ENCODE measurements around the gene TMIGD1. TPM values are rescaled to one million over a fixed set of nuclear protein-coding genes. Genes with fewer than 3 reads are reported as not detected.

Gene TMIGD1
- total RNA-seq, 1 experiment from 2014 or later, result not detected

GRCh38 chr17:30290696-30291542 lies 42.9 kb downstream of the TMIGD1 start:
- Histone ChIP-seq H3K36me3 (ENCODE audit: control insufficient read depth, insufficient read depth, low read length) (no peaks in the 10 kb centered on the region; the same call in 1 of the 2 replicates), H3K9me3 (no peaks in the 10 kb centered on the region), H3K27me3 (replicated peaks; ENCODE audit: control insufficient read depth, insufficient read depth, low read length) (no peaks in the 10 kb centered on the region), H3K4me3 (ENCODE audit: low read depth, low read length) (peak overlapping the region; percentile 80), H3K4me1 (peaks cover 11% of the 10 kb centered on the region)
- DNase-seq, result peak; percentile 60 to 64
- POLR2A ChIA-PET, result interaction anchor here (0.6 to 1.3 kb wide), 5 partner anchors 30 to 361 kb away, joined by 3 to 5 read pairs (median 4); partner anchors contain the start of gene SSH2
- peak overlapping the region; percentile 69 for H3K27ac Mint-ChIP-seq (ENCODE audit: unreplicated experiment)
- intact Hi-C loops (cut with micrococcal nuclease; ENCODE audit: unreplicated experiment), result loop anchor here (2.0 to 10.0 kb wide), 2 partner anchors 26 to 264 kb away; no protein-coding TSS in a partner anchor
- peak overlapping the region; percentile 76 for H3K4me3 Mint-ChIP-seq (ENCODE audit: unreplicated experiment)
- no peaks in the 10 kb centered on the region for H3K9me3 Mint-ChIP-seq (ENCODE audit: unreplicated experiment)
- TSS peak; percentile 49 for BruUV-seq (replicated peaks)
- peaks cover 12% of the 10 kb centered on the region for H3K36me3 Mint-ChIP-seq (ENCODE audit: insufficient read depth, unreplicated experiment)
- H3K27me3 Mint-ChIP-seq (ENCODE audit: insufficient read depth, unreplicated experiment), result no peaks in the 10 kb centered on the region
- TF ChIP-seq CTCF (IDR thresholded peaks at IDR 0.05; ENCODE audit: insufficient read depth in 1 of 2, low read depth in 1 of 2, low read length in 1 of 2, severe bottlenecking in 1 of 2, unreplicated experiment in 1 of 2), result no peak
- H3K4me1 Mint-ChIP-seq (ENCODE audit: low read depth, unreplicated experiment), result no peaks in the 10 kb centered on the region
- CTCF ChIA-PET, result interaction anchor here (0.6 to 2.1 kb wide), 3 partner anchors 46 to 484 kb away, joined by 4 to 17 read pairs (median 5); no protein-coding TSS in a partner anchor

GRCh38 chr17:30290077-30290476 lies 43.8 kb downstream of the TMIGD1 start:
- no peak overlapping the region for H3K27ac Mint-ChIP-seq (ENCODE audit: unreplicated experiment)
- H3K4me1 ChIP-seq, result peaks cover 11% of the 10 kb centered on the region
- no peaks in the 10 kb centered on the region for H3K27me3 ChIP-seq (replicated peaks; ENCODE audit: control insufficient read depth, insufficient read depth, low read length)
- no peak overlapping the region for H3K4me3 ChIP-seq (ENCODE audit: low read depth, low read length)
- peaks cover 13% of the 10 kb centered on the region for H3K36me3 Mint-ChIP-seq (ENCODE audit: insufficient read depth, unreplicated experiment)
- intact Hi-C loops (cut with micrococcal nuclease; ENCODE audit: unreplicated experiment), result loop anchor here (2.0 to 10.0 kb wide), 2 partner anchors 25 to 265 kb away; no protein-coding TSS in a partner anchor
- DNase-seq, result no peak
- no peaks in the 10 kb centered on the region for H3K4me1 Mint-ChIP-seq (ENCODE audit: low read depth, unreplicated experiment)
- no peaks in the 10 kb centered on the region for H3K27me3 Mint-ChIP-seq (ENCODE audit: insufficient read depth, unreplicated experiment)
- no peak for TF ChIP-seq CTCF (IDR thresholded peaks at IDR 0.05; ENCODE audit: insufficient read depth in 1 of 2, low read depth in 1 of 2, low read length in 1 of 2, severe bottlenecking in 1 of 2, unreplicated experiment in 1 of 2)
- ChIA-PET POLR2A (no interaction called here), CTCF (no interaction called here)
- BruUV-seq (replicated peaks), result no TSS peak
- H3K4me3 Mint-ChIP-seq (ENCODE audit: unreplicated experiment), result no peak overlapping the region
- no peaks in the 10 kb centered on the region for H3K9me3 Mint-ChIP-seq (ENCODE audit: unreplicated experiment)
- no peaks in the 10 kb centered on the region; the same call in 1 of the 2 replicates for H3K36me3 ChIP-seq (ENCODE audit: control insufficient read depth, insufficient read depth, low read length)
- no peaks in the 10 kb centered on the region for H3K9me3 ChIP-seq

- H3K4me1 ChIP-seq, result no peaks in the 10 kb centered on the region
- CTCF ChIA-PET, result interaction anchor here (0.6 to 1.6 kb wide), 4 partner anchors 57 to 1099 kb away, joined by 3 to 22 read pairs (median 3); partner anchors contain the start of gene MYO18A
- Mint-ChIP-seq H3K4me3 (ENCODE audit: unreplicated experiment) (no peak overlapping the region), H3K27ac (ENCODE audit: unreplicated experiment) (no peak overlapping the region), H3K4me1 (ENCODE audit: low read depth, unreplicated experiment) (no peaks in the 10 kb centered on the region), H3K27me3 (ENCODE audit: insufficient read depth, unreplicated experiment) (no peaks in the 10 kb centered on the region), H3K36me3 (ENCODE audit: insufficient read depth, unreplicated experiment) (peaks cover 31% of the 10 kb centered on the region), H3K9me3 (ENCODE audit: unreplicated experiment) (no peaks in the 10 kb centered on the region)
- DNase-seq, result no peak
- no peak for TF ChIP-seq CTCF (IDR thresholded peaks at IDR 0.05; ENCODE audit: insufficient read depth in 1 of 2, low read depth in 1 of 2, low read length in 1 of 2, severe bottlenecking in 1 of 2, unreplicated experiment in 1 of 2)
- no TSS peak for BruUV-seq (replicated peaks)
- H3K9me3 ChIP-seq, result no peaks in the 10 kb centered on the region
- no peaks in the 10 kb centered on the region for H3K27me3 ChIP-seq (replicated peaks; ENCODE audit: control insufficient read depth, insufficient read depth, low read length)
- POLR2A ChIA-PET, result interaction anchor here (0.6 kb wide), 1 partner anchor 175 kb away, joined by 3 read pairs; no protein-coding TSS in a partner anchor
- H3K36me3 ChIP-seq (ENCODE audit: control insufficient read depth, insufficient read depth, low read length), result no peaks in the 10 kb centered on the region; the same call in 1 of the 2 replicates
- intact Hi-C loops (cut with micrococcal nuclease; ENCODE audit: unreplicated experiment), result loop anchor here (10.0 kb wide), 1 partner anchor 84 kb away; no protein-coding TSS in a partner anchor
- H3K4me3 ChIP-seq (ENCODE audit: low read depth, low read length), result no peak overlapping the region
These were observed 54.7 kb downstream of the TMIGD1 start for GRCh38 chr17:30279156-30279555.

Data from Caco-2 (cell line).